HG03469 (cell line): ENCODE results near the gene UBA6.
"Not testable (repeated sequence)": the region's sequence is repeated elsewhere in the genome, so short reads cannot be mapped to it uniquely, and the experiment has no call there.

Experiments
- ATAC-seq: cut with Tn5 transposase; IDR thresholded peaks from one replicate; pipeline ENCODE4 v1.9.1; 2021; ENCODE audit warnings: mild to moderate bottlenecking, moderate library complexity, moderate number of reproducible peaks; ENCODE audit not compliant: unreplicated experiment

UBA6 gene

DNA sequence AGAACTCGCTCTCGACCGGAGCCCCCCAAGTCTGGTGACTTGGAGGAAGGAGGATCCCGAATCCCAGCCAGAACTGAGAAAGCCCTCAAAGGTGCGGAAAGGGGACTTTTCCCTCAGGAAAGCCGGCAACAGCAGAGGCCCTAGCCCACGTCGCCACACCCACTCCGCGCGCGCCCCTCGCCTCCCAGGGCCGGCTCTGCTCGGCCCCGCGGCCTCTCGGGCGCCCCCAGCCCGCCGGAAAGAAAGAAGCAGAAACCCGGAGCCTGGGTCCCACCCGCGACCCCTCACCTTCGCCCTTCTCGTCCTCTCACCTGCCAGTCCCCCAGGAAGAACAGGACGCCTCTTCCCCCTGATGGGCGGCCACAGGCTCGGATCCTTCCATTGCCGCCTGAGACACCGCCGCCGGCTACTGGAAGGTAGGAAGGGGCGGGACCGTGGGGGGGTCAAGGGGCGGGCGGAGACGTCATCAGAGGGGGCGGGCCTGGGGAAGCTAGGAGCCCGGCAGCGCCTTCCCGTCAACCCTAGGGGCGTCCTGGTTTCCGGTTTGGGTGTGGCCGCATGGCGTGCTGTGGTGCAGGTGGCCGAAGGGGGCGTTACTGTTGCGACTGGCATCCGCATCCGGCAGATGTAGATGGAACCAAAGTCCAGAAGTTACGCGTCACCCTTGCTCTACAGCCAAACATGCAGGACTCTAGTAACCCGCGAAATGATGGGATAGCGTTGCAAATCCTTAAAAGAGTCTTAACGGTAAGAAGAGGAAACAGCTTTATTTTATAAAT is at the start of gene UBA6:
TSS of gene UBA6 (minus strand) at position 418 of the 779 bp plus-strand sequence. CDS start at position 382, 36 bp downstream.
- ATAC-seq = peak; percentile 97

DNA sequence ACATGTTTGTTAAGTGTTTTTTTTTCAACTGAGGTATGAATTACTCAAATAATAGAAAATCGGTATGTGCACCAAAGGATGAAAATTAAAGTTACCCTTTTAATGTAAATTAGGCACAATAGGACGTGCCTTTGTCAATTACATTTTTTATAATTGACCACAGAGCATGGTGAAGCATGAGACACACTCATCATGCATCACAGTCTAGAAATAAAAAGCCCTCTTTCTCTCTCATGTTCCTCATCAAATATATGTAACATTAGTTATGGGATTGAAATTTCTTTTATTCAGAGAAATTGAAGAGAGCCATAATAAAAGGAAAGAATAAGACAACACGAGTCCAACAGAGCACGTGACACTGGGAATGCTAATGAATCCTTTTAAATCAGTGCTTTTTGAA is 49.7 kb upstream of the UBA6 start:
- no peak for ATAC-seq

DNA sequence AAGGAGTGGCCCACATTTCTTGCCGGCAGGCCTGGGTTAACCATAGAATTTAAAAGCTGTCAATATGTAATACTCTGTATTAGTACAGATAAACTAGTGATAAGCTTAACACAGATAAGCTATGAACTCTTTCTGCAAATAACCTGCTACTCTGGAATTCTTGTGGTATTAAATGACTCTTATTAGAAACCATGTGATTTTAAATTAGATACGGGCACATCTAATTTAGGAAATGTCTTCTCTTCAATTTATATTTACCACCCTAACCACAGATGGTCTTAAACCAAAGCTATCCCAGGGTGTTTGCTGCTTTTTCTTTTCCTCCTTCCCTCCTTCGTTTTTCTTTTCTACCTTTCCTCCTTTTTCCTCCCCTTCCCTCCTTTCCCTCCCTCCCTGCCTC is 48.3 kb upstream of the UBA6 start:
- ATAC-seq = no peak

DNA sequence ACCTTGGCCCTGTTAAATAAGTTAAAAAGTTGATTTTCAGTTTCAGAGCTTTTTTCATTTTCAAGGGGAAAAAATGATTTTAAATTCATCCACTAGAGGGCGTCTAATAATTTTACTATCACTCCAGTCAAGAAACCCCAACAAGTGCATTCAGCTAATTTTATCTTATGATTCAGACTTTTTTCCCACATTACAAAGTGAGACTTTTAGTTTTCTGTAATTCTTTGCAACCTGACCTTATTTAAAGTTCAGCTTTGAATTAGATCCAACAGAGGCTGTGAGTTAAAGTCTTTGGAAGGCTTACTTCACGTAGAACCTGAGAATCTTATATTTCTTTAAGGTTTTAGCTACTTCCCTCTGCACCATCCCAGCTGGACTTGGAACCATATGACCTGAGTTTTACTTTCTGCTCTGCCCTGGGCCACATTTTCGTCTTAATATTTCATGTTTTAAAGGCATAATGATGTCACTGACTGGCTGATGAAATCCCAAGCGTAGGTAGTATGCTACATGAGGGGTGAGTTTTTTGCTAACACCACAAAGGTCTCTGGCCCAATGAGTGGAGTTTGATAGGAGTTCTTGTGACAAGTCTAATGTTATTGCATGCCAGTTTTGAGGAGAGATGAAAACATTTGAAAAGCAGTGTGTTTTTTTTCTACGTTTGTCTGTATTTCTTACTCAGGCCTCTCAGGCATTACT is 46.0 kb upstream of the UBA6 start:
- ATAC-seq = no peak

DNA sequence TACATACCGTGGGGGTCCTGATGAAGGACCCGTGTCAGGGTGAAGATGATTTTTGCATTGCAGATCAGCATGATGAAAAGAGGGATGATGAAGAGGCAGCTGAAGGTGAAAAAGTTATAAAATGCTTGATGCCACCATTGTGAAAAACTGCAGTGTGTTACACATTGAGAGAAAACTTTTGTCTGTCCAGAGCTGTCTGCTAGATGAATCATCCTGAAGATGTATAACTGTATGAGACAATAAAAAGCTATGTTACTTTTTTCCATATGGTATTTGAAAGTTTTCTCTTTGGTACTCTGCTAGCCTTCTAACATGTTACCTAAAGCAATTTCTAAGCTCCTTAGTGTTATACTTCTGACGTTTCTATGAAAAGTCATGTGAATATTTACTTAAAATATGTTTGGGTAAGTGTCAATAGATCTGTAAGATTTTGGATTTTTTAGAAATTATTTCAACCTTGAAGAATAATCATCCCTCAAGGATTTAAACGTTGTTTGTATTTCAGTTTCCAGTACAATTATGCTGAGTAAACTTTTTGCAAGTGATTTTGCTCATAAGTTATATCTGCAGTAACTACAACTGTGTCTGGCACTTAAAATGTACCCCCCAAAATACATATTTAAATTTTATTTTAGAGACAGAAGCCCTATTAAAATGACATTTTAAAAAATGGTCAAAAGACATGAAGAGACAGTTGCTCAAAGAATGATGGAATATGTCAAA is 43.8 kb upstream of the UBA6 start:
- no peak for ATAC-seq

DNA sequence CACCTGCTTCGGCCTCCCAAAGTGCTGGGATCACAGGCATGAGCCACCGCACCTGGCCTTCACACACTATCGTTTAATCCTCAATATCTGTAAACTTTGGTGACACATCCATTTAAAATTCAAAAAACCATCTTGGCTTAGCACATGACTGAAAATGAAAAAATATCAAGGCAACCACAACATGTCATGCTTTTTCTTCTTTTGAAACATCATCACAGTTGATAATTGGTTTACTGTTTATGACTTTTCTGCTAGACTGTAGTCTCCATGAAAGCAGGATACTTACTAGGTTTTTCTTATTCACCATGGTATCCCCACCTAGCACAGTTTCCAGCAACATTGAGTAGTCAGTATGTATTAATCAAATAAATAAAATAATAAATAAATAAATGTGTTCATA is 42.2 kb upstream of the UBA6 start:
- no peak for ATAC-seq

DNA sequence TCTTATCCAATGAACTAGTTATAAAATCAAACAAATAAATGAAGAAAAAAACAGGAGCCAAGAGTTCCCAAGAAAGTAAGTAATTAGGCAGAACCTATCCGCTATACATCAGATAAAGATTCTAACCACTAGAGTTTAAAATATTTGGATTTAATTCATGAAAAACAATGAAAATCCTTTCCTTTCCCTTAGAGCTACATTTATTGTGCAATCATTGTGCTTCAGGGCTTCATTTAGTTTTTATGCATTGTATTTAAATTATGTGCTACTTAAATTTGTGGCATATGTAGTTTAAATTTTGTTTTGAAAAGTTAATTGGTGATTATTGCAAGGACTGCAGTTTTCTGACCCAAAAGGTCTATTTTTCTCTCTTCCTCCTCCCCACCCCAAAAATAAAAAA is 35.3 kb upstream of the UBA6 start:
- ATAC-seq = no peak

DNA sequence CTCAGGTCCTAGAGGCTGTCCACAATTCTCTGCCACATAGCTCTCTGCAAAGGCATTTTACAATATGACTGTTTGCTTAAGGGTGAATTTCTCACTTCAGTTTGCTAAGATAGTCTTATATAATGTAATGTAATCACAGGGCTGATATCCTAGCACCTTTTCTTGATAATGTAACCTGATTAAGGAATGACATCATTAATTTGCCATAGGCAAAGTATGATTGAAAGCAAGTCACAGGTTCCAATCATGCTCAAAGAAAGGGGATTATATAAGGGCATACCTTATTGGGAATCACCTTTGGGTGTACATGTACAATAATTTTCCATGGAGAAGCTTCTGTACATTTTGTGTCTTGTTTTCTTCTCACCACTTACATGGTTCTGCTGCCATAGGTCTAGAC is 34.4 kb upstream of the UBA6 start:
- no peak for ATAC-seq

DNA sequence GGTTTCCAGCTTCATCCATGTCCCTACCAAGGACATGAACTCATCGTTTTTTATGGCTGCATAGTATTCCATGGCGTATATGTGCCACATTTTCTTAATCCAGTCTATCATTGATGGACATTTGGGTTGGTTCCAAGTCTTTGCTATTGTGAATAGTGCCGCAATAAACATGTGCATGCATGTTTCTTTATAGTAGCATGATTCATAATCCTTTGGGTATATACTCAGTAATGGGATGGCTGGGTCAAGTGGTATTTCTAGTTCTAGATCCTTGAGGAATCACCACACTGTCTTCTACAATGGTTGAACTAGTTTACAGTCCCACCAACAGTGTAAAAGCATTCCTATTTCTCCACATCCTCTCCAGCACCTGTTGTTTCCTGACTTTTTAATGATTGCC is 29.6 kb upstream of the UBA6 start:
- ATAC-seq = not testable (repeated sequence)

DNA sequence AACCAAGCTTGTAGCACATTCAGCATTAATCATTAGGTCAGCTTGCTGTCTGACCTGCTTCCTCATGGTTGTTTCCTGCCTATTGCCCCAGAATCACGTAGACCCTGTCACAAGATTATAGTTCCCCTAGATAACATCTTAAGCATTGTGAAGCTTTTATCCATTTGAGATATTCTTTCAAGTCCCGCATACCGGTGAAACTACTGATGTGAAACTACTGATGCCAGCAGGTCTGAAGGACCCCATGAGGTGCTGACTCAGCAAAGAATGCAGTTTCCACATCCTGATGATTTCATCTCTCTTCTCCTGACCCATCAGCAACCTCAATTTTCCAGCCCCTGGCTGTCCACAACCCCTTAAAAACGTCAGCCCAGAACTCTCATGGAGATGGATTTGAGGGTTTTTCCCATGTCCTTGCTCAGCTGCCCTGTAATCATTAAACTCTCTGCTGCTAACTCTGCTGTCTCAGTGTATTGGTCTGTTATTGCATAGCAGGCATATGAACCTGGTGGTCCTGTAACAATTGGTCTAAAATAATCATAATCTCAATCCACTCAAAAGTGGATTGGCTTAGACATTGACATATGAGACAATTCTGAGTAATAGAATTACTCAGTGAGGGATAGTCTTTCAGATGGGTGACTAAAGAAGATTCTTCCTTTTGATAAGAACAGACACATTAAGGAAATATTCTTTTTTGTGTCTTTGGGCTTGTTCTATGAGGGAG is 26.3 kb upstream of the UBA6 start:
- ATAC-seq = no peak

DNA sequence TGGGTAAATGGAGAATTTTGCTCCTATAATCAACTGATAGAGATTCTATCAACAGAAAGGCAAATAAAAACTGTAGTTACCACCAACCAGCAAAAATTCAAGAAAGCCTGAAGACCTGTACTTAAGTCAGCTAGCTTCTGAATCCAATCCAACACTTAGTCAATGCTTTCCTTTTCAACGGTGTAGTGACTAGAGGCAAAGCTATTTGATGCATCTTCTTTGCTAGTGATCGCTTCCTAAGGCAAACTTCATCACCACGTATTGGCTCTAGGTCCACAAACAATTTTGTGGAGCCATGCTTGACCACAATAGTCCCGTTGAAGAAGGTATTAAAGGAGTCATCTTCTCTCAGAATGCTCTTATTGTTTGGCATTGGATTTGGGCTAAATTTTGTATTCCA is 25.0 kb upstream of the UBA6 start:
- ATAC-seq = no peak

DNA sequence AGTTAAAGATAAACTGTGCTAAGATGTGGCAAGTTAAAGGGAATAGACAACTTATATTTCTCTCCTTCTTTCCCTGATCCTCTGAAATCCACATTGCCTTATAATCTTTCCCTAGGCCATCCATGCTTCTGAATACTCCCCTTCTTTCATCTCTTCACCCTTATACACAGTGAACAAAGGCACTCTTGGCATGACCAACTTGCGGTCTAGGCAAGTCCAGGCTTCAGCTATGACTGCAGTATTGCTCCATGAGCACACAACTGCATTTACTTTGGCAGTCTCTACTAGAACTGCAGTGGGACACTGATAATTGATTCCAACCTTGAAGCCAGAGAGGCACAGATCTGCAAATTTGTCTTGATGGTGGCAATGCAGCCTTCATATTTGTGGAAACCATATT is 24.2 kb upstream of the UBA6 start:
- no peak for ATAC-seq

DNA sequence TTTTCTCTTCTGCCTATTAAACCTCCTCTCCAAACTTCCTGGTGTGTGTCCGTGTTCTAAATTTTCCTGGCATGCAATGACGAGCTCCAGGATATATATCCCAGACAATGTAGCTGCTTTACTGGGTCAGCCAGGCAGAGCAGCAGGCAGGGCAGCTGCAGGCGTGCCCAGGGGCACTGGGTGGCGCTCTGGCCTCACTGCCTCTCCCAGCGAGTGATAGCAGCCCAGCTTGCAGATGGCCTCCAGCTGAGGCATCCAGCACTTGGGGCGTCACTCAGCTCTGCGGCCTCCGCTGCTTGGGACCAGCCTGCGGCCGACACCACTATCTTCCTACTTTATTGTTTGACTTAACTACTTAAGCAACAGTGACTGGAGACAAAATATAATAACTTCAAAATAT is 23.0 kb upstream of the UBA6 start:
- ATAC-seq = no peak

DNA sequence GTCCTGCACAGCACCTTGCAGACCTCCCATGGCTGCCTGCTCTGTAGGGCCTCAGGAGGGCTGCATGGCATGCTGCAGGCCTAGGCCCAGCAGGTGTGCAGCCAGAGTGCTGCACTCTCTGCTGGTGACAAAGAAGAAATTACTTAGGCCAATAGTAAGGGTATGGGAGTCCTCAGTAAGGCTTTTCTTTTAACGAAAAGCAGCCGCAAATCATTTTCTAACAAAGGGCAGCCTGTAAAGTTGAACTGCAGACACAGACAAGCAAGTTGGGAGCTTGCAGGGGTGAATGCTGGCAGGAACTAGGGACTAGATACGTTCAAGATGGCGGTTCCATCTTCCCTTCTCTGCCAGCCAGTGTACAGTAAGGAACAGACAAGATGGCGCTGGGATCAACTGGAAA is 22.4 kb upstream of the UBA6 start:
- ATAC-seq = no peak

DNA sequence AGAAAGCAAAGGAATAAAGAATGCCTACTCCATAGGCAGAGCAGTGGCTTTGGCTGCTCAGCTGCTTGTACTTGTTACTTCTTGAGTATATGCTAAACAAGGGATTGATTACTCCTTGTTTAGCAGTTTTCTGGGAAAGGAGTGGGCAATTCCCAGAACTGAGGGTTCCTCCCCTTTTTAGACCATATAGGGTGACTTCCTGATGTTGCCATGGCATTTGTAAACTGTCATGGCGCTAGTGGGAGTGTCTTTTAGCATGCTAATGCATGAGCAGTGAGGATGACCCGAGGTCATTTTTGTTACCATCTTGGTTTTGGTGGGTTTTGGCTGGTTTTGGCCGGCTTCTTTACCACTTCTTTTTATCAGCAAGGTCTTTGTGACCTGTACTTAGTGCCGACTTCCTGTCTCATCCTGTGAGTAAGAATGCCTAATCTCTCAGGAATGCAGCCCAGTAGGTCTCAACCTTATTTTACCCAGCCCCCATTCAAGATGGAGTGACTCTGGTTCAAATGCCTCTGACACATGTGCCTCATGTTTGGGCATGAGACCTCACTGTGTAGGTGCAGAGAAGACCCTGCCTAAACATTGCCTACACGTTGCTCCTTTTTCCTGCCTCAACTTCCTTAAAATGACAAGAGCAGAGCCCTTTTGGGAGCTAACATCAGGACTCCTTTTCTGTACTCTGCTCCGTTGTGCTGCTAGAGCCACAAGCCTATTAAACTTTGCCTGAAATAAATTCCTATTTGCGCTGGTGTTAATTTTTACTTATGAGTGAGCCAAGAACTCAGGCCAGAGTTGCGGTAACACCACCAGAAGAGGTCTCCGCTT is 21.0 kb upstream of the UBA6 start:
- ATAC-seq = no peak

DNA sequence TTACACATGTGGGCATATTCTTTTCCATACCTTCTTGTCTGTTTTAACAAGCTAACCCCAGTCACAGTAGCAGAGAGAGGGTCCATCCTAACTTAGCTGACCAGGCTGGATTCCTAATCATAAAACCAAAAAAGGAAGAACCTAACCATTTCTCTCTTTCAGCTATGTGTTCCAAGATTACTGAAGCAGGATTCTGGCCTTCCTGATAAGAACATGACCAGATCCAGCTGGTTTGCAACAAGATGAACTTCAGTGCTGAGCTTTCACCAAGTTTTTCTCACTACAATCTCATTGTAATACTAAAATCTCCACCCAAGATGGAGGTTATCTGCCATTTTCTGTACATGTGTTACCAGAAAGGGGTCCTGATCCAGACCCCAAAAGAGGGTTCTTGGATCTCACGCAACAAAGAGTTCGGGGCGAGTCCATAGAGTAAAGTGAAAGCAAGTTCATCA is 20.4 kb upstream of the UBA6 start:
- ATAC-seq = no peak

DNA sequence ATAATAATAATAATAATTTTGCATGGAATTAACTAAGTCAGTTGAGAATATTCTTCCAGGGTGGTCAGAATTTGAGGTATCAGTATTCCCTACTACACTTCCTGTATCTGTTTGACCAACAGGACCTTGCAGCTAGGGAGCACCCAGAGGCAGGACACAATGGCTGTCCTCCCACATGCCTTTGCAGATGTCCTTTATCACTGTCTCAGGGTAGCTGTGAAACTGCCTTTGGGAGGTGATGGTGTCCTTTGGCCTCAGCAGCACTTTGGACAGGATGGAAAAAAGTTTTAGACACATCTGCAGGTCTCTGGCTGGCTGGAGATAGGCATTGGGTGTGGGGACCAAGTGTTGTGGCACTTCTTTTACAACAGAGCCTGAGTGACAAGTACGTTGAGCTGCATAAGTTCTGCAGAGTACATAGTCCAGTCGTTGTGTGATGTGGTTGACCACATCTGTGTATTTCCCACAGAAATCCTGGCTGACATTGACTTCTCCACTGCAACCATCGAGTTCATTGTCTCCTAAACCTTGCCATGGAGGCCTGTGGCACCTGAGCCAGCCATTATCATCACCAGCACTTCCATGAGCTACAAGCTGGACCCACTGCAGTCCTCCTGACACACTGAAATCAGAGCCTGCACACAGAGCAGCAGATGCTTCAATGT is 19.1 kb upstream of the UBA6 start:
- ATAC-seq = no peak

DNA sequence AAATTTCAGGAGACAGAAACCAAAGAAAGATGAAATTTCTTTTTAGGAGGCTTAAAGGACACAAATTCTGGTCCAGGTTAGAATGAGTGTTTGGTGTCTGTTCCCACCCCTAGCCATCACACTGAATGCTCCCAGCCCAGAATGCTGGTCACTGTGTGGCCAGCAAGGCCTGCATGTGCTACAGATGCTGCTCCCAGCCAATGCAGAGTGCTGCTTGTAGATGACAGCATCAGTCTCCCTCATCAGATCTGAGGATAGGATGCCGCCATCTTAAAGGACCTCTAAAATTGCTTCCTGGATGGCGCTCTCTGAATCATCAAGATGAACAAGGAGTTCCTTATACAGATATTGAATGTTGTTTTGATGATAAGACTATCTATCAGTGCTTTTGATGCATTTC is 17.9 kb upstream of the UBA6 start:
- ATAC-seq = no peak

DNA sequence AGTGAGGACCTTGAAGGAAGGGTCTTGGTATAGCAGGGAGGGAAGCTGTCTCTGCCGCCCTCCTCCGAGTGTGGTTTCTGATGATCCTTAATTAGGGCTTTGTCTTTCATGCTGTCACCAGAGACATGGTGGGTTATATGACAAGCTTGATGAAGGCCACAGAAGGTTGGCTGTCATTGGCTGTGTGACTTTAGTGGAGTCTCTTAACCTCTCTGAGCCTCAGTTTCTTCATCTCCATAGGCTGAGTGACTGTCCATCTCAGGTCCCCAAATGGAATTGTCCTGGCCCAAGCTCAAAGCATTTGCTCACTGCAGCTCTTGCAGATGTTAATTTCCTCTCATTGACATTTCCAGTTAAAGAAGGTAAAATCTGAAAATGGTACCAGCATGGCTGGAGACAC is 16.6 kb upstream of the UBA6 start:
- ATAC-seq = no peak

DNA sequence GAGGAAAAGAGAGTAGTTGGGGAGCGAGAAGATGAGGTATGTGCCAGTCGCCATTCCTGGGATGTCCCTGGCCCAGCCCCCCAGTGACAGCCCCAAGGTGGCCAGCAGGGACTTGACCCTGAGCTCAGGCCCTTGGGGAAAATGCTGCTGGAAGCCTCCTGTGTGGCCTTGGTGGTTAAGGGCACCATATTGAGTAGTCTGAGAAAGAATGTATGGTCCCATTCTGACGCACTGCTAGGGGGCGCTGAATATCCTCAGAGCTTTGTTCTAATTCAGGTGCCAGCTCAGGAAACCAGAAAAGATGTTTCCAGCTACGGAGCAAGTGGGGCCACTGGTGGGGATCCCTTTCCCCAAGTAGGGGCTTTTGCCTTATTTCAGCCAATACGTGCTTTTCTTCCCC is 14.0 kb upstream of the UBA6 start:
- no peak for ATAC-seq
